CD14-positive monocyte (primary cell): ENCODE data around the gene PECR. TPM values are rescaled to one million over a fixed set of nuclear protein-coding genes. Genes with fewer than 3 reads are reported as not detected.

Experiments
- DNase-seq, 3 donors: peaks; one replicate each; pipeline ENCODE4 v3.0.0-alpha.2; 2011 to 2022
- H2AFZ ChIP-seq: 2 replicates; pipeline ENCODE4 v1.6.0; 2012; ENCODE audit warnings: mild to moderate bottlenecking, low read depth, low read length, inconsistent platforms; ENCODE audit not compliant: insufficient read depth, poor library complexity, severe bottlenecking
- H3K27ac ChIP-seq, 2 donors: 1 replicate in 1 of 2; 2 replicates in 1 of 2; pipeline ENCODE4 v1.5.1; 2012 to 2013; ENCODE audit warnings: low read length in 2 of 2, control low read depth in 1 of 2, inconsistent platforms in 1 of 2, low read depth in 1 of 2, mild to moderate bottlenecking in 1 of 2
- H3K27me3 ChIP-seq, 2 donors: one replicate each; pipeline versions ENCODE4 v1.6.0 to v1.6.1; 2011 to 2013; ENCODE audit warnings: low read length in 2 of 2; ENCODE audit not compliant: control insufficient read depth in 2 of 2, insufficient read depth in 2 of 2
- H3K36me3 ChIP-seq, 2 donors: replicated peaks in 1 of 2; 1 replicate in 1 of 2; 2 replicates in 1 of 2; pipeline versions ENCODE4 v1.5.1 to v1.6.1; 2012 to 2013; ENCODE audit warnings: low read length in 2 of 2, control low read depth in 1 of 2, inconsistent platforms in 1 of 2, mild to moderate bottlenecking in 1 of 2; ENCODE audit not compliant: insufficient read depth in 2 of 2, control insufficient read depth in 1 of 2
- H3K4me1 ChIP-seq, 2 donors: 1 replicate in 1 of 2; 2 replicates in 1 of 2; pipeline versions ENCODE4 v1.5.1 to v1.6.1; 2012 to 2013; ENCODE audit warnings: low read length in 2 of 2, control low read depth in 1 of 2, inconsistent platforms in 1 of 2, mild to moderate bottlenecking in 1 of 2, moderate library complexity in 1 of 2; ENCODE audit not compliant: insufficient read depth in 2 of 2, control insufficient read depth in 1 of 2
- H3K4me2 ChIP-seq: replicated peaks from 2 replicates; pipeline ENCODE3; 2012; ENCODE audit warnings: low read length, moderate library complexity, mild to moderate bottlenecking; ENCODE audit not compliant: poor library complexity, severe bottlenecking; ENCODE audit errors: extremely low read depth
- H3K4me3 ChIP-seq, 3 experiments: fragments of 200-600 bp in 1 of 3; sonication (generic) in 1 of 3; replicated peaks in 1 of 3; 1 replicate in 2 of 3; 2 replicates in 1 of 3; pipeline ENCODE4 v1.5.1; 2011 to 2013; ENCODE audit warnings: low read length in 3 of 3, mild to moderate bottlenecking in 3 of 3, control low read depth in 2 of 3, low read depth in 2 of 3, inconsistent platforms in 1 of 3, moderate library complexity in 1 of 3
- H3K79me2 ChIP-seq: 2 replicates; pipeline ENCODE4 v1.6.0; 2012; ENCODE audit warnings: mild to moderate bottlenecking, control low read depth, inconsistent platforms, low read length, moderate library complexity; ENCODE audit not compliant: insufficient read depth
- H3K9ac ChIP-seq: 2 replicates; pipeline ENCODE4 v1.6.0; 2017; ENCODE audit warnings: low read length, mild to moderate bottlenecking; ENCODE audit not compliant: insufficient read depth, poor library complexity, severe bottlenecking
- H3K9me3 ChIP-seq, 2 donors: replicated peaks in 1 of 2; 1 replicate in 1 of 2; 2 replicates in 1 of 2; pipeline versions ENCODE4 v1.5.1 to v1.6.1; 2012 to 2013; ENCODE audit warnings: low read length in 2 of 2, control low read depth in 1 of 2; ENCODE audit not compliant: control insufficient read depth in 1 of 2, insufficient read depth in 1 of 2
- H4K20me1 ChIP-seq: 2 replicates; pipeline ENCODE4 v1.6.0; 2012; ENCODE audit warnings: mild to moderate bottlenecking, low read length, control low read depth, moderate library complexity; ENCODE audit not compliant: insufficient read depth
- H3K27ac Mint-ChIP-seq, 7 donors: one replicate each; pipeline ENCODE4 v1.8.0; 2020; ENCODE audit warnings: mild to moderate bottlenecking in 7 of 7, mixed read lengths in 7 of 7, moderate library complexity in 6 of 7, inconsistent platforms in 2 of 7
- H3K27me3 Mint-ChIP-seq, 3 donors: one replicate each; pipeline ENCODE4 v1.8.0; 2021 to 2022; ENCODE audit warnings: low read depth in 3 of 3, mild to moderate bottlenecking in 3 of 3, mixed read lengths in 3 of 3, moderate library complexity in 3 of 3, inconsistent platforms in 1 of 3
- H3K36me3 Mint-ChIP-seq, 2 donors: one replicate each; pipeline ENCODE4 v1.8.0; 2020; ENCODE audit warnings: mixed read lengths in 2 of 2, inconsistent platforms in 1 of 2, mild to moderate bottlenecking in 1 of 2
- H3K4me1 Mint-ChIP-seq: one replicate; pipeline ENCODE4 v1.8.0; 2020; ENCODE audit warnings: mild to moderate bottlenecking, mixed read lengths
- H3K4me3 Mint-ChIP-seq, 2 donors: one replicate each; pipeline ENCODE4 v1.8.0; 2020; ENCODE audit warnings: mild to moderate bottlenecking in 2 of 2, mixed read lengths in 2 of 2, moderate library complexity in 1 of 2
- H3K9me3 Mint-ChIP-seq, 7 donors: one replicate each; pipeline ENCODE4 v1.8.0; 2020 to 2022; ENCODE audit warnings: mixed read lengths in 7 of 7, mild to moderate bottlenecking in 6 of 7, moderate library complexity in 6 of 7, inconsistent platforms in 2 of 7
- WGBS: methylation state at CpG from one replicate; pipeline ENCODE4 v1.1.5; 2013; ENCODE audit warnings: missing lambda C conversion rate; ENCODE audit not compliant: insufficient coverage; 5-methylcytosine and 5-hydroxymethylcytosine counted together
- intact Hi-C, 2 donors: fragments of 100-400 bp; cut with micrococcal nuclease; formaldehyde crosslinking; loops; one replicate each; pipeline versions ENCODE4 v1.15.0 to v1.15.1; 2023
- polyA plus RNA-seq, 3 donors: library from polyadenylated mRNA; depleted of rRNA in 1 of 3; unstranded in 2 of 3; stranded (reverse) in 1 of 3; fragments of 300-500 nt in 2 of 3; fragments of >200 nt in 1 of 3; fragmentation: Illumina TruSeq in 2 of 3; gene quantifications; 1 replicate in 2 of 3; 2 replicates in 1 of 3; pipeline ENCODE4 v1.2.3, GENCODE V29; 2012 to 2021
- TF ChIP-seq, protein P1 (sequence below): fragments of 200-600 bp; IDR thresholded peaks from one replicate; pipeline ENCODE4 v1.8.0; 2022; ENCODE audit warnings: antibody characterized with exemption, mild to moderate bottlenecking

The PECR gene
- polyA plus RNA-seq, 3 donors: 7.4 to 16.9 (median 12.3) TPM

DNA sequence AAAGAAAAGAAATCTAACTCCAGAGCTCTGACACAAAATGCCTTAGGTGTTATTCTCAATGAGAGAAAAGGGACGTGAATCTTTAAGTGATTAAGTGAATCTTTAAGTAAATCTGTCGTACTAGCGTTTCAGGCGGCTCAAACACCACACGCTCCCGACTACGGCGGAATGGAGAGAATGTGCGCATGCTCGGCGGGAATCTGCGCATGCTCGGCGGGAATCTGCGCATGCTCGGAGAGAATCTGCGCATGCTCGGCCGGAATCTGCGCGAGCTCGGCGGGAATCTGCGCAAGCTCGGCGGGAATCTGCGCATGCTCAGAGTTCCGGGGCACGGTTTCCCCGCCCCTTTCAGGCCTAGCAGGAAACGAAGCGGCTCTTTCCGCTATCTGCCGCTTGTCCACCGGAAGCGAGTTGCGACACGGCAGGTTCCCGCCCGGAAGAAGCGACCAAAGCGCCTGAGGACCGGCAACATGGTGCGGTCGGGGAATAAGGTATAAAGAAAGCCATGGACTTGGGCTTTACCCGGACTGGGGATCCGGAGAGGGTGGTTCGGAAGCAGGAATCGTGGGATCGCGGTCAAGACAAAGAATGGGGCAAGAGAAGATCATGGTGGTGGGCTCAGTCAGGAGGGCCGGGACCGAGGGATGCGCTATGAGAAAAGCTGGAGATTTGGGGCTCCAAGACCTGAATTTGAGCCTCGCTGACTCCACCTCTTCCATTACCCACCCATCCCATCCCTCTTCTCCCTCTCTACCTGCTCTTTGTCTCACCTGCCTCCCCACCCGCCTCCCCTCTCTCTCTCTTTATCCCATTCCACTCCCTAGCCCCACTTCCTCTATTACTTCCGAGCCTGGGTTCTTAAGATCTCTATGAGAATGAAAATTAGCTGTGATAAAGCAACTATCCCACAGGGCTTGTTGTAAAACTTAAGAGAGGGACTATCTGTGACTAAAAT lies 27.6 kb upstream of the PECR start, which contains the start of gene XRCC5:
TSS of gene XRCC5 (plus strand) at position 382 of the 955 bp plus-strand sequence. CDS start at position 471, 89 bp downstream.
- no peaks in the 10 kb centered on the region for H3K27me3 ChIP-seq
- Mint-ChIP-seq H3K36me3 (peaks cover 30 to 32% of the 10 kb centered on the region in 2 donors), H3K27me3 (peaks cover 0 to 4% (median 2%) of the 10 kb centered on the region in 3 donors), H3K4me3 (peak within 1 kb of the TSS; percentile 99 to 100), H3K9me3 (peaks cover 0 to 4% (median 0%) of the 10 kb centered on the region in 7 donors), H3K27ac (peak within 1 kb of the TSS; percentile 98 to 100 (median 99)), H3K4me1 (peaks cover 31% of the 10 kb centered on the region)
- peak within 1 kb of the TSS; percentile 65 to 92 for H3K27ac ChIP-seq
- intact Hi-C loops: no loop called here
- 1% methylated on average over 50 of the region's 57 CpGs for WGBS
- H3K9me3 ChIP-seq: no peaks in the 10 kb centered on the region
- H3K4me1 ChIP-seq: peaks cover 20 to 32% of the 10 kb centered on the region in 2 donors
- H4K20me1 ChIP-seq: peaks cover 32% of the 10 kb centered on the region
- TF ChIP-seq, protein P1, sequence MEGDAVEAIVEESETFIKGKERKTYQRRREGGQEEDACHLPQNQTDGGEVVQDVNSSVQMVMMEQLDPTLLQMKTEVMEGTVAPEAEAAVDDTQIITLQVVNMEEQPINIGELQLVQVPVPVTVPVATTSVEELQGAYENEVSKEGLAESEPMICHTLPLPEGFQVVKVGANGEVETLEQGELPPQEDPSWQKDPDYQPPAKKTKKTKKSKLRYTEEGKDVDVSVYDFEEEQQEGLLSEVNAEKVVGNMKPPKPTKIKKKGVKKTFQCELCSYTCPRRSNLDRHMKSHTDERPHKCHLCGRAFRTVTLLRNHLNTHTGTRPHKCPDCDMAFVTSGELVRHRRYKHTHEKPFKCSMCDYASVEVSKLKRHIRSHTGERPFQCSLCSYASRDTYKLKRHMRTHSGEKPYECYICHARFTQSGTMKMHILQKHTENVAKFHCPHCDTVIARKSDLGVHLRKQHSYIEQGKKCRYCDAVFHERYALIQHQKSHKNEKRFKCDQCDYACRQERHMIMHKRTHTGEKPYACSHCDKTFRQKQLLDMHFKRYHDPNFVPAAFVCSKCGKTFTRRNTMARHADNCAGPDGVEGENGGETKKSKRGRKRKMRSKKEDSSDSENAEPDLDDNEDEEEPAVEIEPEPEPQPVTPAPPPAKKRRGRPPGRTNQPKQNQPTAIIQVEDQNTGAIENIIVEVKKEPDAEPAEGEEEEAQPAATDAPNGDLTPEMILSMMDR: no peak
- peak within 1 kb of the TSS; percentile 84 for H2AFZ ChIP-seq
- H3K79me2 ChIP-seq: peaks cover 50% of the 10 kb centered on the region
- peak within 1 kb of the TSS; percentile 86 for H3K4me2 ChIP-seq
- peak within 1 kb of the TSS; percentile 85 to 96 (median 96) for H3K4me3 ChIP-seq
- H3K36me3 ChIP-seq: peaks cover 27 to 33% of the 10 kb centered on the region in 2 donors
- H3K9ac ChIP-seq: peak within 1 kb of the TSS; percentile 92
- DNase-seq: peak; percentile 98 to 99 (median 98)

GRCh38 chr2:216108310-216108966 lies 26.8 kb upstream of the PECR start:
- H3K36me3 ChIP-seq: peaks cover 19 to 25% of the 10 kb centered on the region in 2 donors
- H3K4me3 ChIP-seq: peak overlapping the region; percentile 34 to 96 (median 85)
- H3K4me1 Mint-ChIP-seq: peaks cover 29% of the 10 kb centered on the region
- H3K27me3 ChIP-seq: no peaks in the 10 kb centered on the region
- H3K27ac Mint-ChIP-seq: peak overlapping the region in 5 of 7 donors; percentile 50 to 99 (median 98)
- H4K20me1 ChIP-seq: peaks cover 24% of the 10 kb centered on the region
- TF ChIP-seq, protein P1: no peak
- H3K4me2 ChIP-seq: peak overlapping the region; percentile 86
- H3K4me3 Mint-ChIP-seq: peak overlapping the region; percentile 27 to 100
- intact Hi-C loops: no loop called here
- DNase-seq: no peak
- H3K27me3 Mint-ChIP-seq: peaks cover 0 to 4% (median 3%) of the 10 kb centered on the region in 3 donors
- peak overlapping the region; percentile 62 for H2AFZ ChIP-seq
- peaks cover 22 to 25% of the 10 kb centered on the region in 2 donors for H3K36me3 Mint-ChIP-seq
- peaks cover 19 to 24% of the 10 kb centered on the region in 2 donors for H3K4me1 ChIP-seq
- peak overlapping the region; percentile 92 for H3K9ac ChIP-seq
- WGBS: 95% methylated on average over 3 of the region's 6 CpGs
- peak overlapping the region; percentile 65 to 92 for H3K27ac ChIP-seq
- peaks cover 43% of the 10 kb centered on the region for H3K79me2 ChIP-seq
- peaks cover 0 to 4% (median 0%) of the 10 kb centered on the region in 7 donors for H3K9me3 Mint-ChIP-seq
- H3K9me3 ChIP-seq: no peaks in the 10 kb centered on the region
